GM19023 (cell line): ENCODE results near the gene PCDH8.
A peak's percentile ranks its signal among the peaks of the same experiment; 100 is the strongest.

Experiments
- ATAC-seq: cut with Tn5 transposase; IDR thresholded peaks from one replicate; pipeline ENCODE4 v1.9.1; 2021; ENCODE audit warnings: mild to moderate bottlenecking, moderate library complexity; ENCODE audit not compliant: unreplicated experiment

The PCDH8 gene

GRCh38 chr13:52848455-52849195 is at the start of gene PCDH8:
Gene PCDH8 (minus strand): TSS chr13:52848640. CDS start chr13:52848436, 204 bp downstream.
- no peak for ATAC-seq

GRCh38 chr13:52896827-52897659 is 48.6 kb upstream of the PCDH8 start:
- peak; percentile 61 for ATAC-seq

GRCh38 chr13:52894413-52894812 is 46.0 kb upstream of the PCDH8 start:
- no peak for ATAC-seq

- ATAC-seq: no peak
These were observed 44.5 kb upstream of the PCDH8 start for GRCh38 chr13:52892925-52893324.

- ATAC-seq: no peak
These were observed 43.3 kb upstream of the PCDH8 start for GRCh38 chr13:52891706-52892105.

- no peak for ATAC-seq
These were observed 38.7 kb upstream of the PCDH8 start for GRCh38 chr13:52887165-52887564.

GRCh38 chr13:52885141-52885540 is 36.7 kb upstream of the PCDH8 start:
- ATAC-seq: no peak

GRCh38 chr13:52884429-52885010 is 36.1 kb upstream of the PCDH8 start:
- no peak for ATAC-seq

GRCh38 chr13:52882785-52883184 is 34.3 kb upstream of the PCDH8 start:
- no peak for ATAC-seq

- ATAC-seq: no peak
These were observed 31.7 kb upstream of the PCDH8 start for GRCh38 chr13:52879950-52880741.

GRCh38 chr13:52878831-52879230 is 30.4 kb upstream of the PCDH8 start:
- ATAC-seq: no peak

GRCh38 chr13:52870143-52870542 is 21.7 kb upstream of the PCDH8 start:
- no peak for ATAC-seq

GRCh38 chr13:52869621-52870020 is 21.2 kb upstream of the PCDH8 start:
- ATAC-seq: no peak

GRCh38 chr13:52869050-52869449 is 20.6 kb upstream of the PCDH8 start:
- no peak for ATAC-seq

GRCh38 chr13:52868190-52868589 is 19.8 kb upstream of the PCDH8 start:
- ATAC-seq: no peak

GRCh38 chr13:52864941-52865340 is 16.5 kb upstream of the PCDH8 start:
- ATAC-seq: no peak

GRCh38 chr13:52862358-52863206 is 14.1 kb upstream of the PCDH8 start:
- ATAC-seq: no peak

- no peak for ATAC-seq
These were observed 4.0 kb upstream of the PCDH8 start for GRCh38 chr13:52852444-52852843.

- peak; percentile 84 for ATAC-seq
These were observed 2.9 kb upstream of the PCDH8 start for GRCh38 chr13:52851137-52851962.
